Measurements from ENCODE around the gene KCND2.

Gene KCND2

GRCh38 chr7:120311028-120311788, 38.2 kb downstream of the KCND2 start:
- no peak for DNase-seq

- DNase-seq = no peak
These were observed 47.4 kb downstream of the KCND2 start for GRCh38 chr7:120320218-120320961.

GRCh38 chr7:120327054-120327453, 54.1 kb downstream of the KCND2 start:
- DNase-seq = no peak

GRCh38 chr7:120332433-120332832, 59.5 kb downstream of the KCND2 start:
- no peak for DNase-seq

GRCh38 chr7:120334475-120334874, 61.5 kb downstream of the KCND2 start:
- DNase-seq = no peak

GRCh38 chr7:120337308-120337907, 64.4 kb downstream of the KCND2 start:
- no peak for DNase-seq

- DNase-seq = no peak
These were observed 71.3 kb downstream of the KCND2 start for GRCh38 chr7:120344276-120344675.

- DNase-seq = no peak
These were observed 80.2 kb downstream of the KCND2 start for GRCh38 chr7:120353171-120353570.

GRCh38 chr7:120360918-120361317, 87.9 kb downstream of the KCND2 start:
- DNase-seq = no peak

- no peak for DNase-seq
These were observed 90.4 kb downstream of the KCND2 start for GRCh38 chr7:120363414-120363813.

GRCh38 chr7:120370954-120371353, 98.0 kb downstream of the KCND2 start:
- no peak for DNase-seq

GRCh38 chr7:120373174-120373573, 100.2 kb downstream of the KCND2 start:
- DNase-seq = no peak

- no peak for DNase-seq
These were observed 121.6 kb downstream of the KCND2 start for GRCh38 chr7:120394595-120394994.

GRCh38 chr7:120395526-120396019, 122.6 kb downstream of the KCND2 start:
- no peak for DNase-seq

GRCh38 chr7:120398284-120399000, 125.5 kb downstream of the KCND2 start:
- no peak for DNase-seq

- DNase-seq = no peak
These were observed 128.0 kb downstream of the KCND2 start for GRCh38 chr7:120400806-120401455.

GRCh38 chr7:120402079-120402767, 129.2 kb downstream of the KCND2 start:
- DNase-seq = no peak

GRCh38 chr7:120402801-120403200, 129.8 kb downstream of the KCND2 start:
- DNase-seq = no peak

- no peak for DNase-seq
These were observed 131.1 kb downstream of the KCND2 start for GRCh38 chr7:120404042-120404441.

- no peak for DNase-seq
These were observed 132.7 kb downstream of the KCND2 start for GRCh38 chr7:120405652-120406051.

GRCh38 chr7:120407010-120407409, 134.0 kb downstream of the KCND2 start:
- no peak for DNase-seq

All from NCI-H524 treated with DMSO at 0.1 percent for 48 hours (cell line).